Uterus (tissue), 4 donors: Measurements from ENCODE around the gene ST3GAL2. TPM values are rescaled to one million over a fixed set of nuclear protein-coding genes. Genes with fewer than 3 reads are reported as not detected.

ENCODE experiments used
- DNase-seq, 2 donors: peaks; one replicate each; pipeline ENCODE4 v3.0.0-alpha.2; 2019 to 2020
- H3K27ac ChIP-seq, 2 donors: fragments of 200-600 bp; sonication (generic); 1 replicate in 1 of 2; 2 replicates in 1 of 2; pipeline ENCODE4 v1.5.1; 2016 to 2018
- H3K27me3 ChIP-seq, 2 donors: fragments of 200-600 bp; sonication (generic); one replicate each; pipeline ENCODE4 v1.5.1; 2018 to 2019; ENCODE audit warnings: control low read depth in 1 of 2
- H3K36me3 ChIP-seq, 2 donors: fragments of 200-600 bp; sonication (generic); one replicate each; pipeline ENCODE4 v1.5.1; 2019; ENCODE audit warnings: control low read depth in 1 of 2
- H3K4me1 ChIP-seq, 2 donors: fragments of 200-600 bp; sonication (generic); one replicate each; pipeline ENCODE4 v1.5.1; 2018 to 2019; ENCODE audit warnings: control low read depth in 1 of 2
- H3K4me3 ChIP-seq, 2 donors: fragments of 200-600 bp; sonication (generic); 1 replicate in 1 of 2; 2 replicates in 1 of 2; pipeline ENCODE4 v1.5.1; 2018 to 2019; ENCODE audit warnings: mild to moderate bottlenecking in 1 of 2
- H3K9me3 ChIP-seq, 2 donors: fragments of 200-600 bp; sonication (generic); one replicate each; pipeline ENCODE4 v1.5.1; 2019; ENCODE audit warnings: control low read depth in 1 of 2
- POLR2A ChIP-seq, 2 donors: fragments of 450-650 bp; IDR thresholded peaks; one replicate each; pipeline ENCODE4 v1.6.1; 2016; ENCODE audit warnings: antibody characterized with exemption in 2 of 2, mild to moderate bottlenecking in 1 of 2, moderate library complexity in 1 of 2
- intact Hi-C: fragments of 100-400 bp; cut with DNase I; formaldehyde crosslinking; loops from one replicate; pipeline ENCODE4 v1.15.1; 2023; ENCODE audit warnings: low total_unique reads
- total RNA-seq, 4 donors: library from RNA; depleted of rRNA in 3 of 4; stranded (reverse); fragments of >200 nt in 3 of 4; gene quantifications; one replicate each; pipeline versions ENCODE4 v1.1.0 to v1.2.4, GENCODE V29; 2014 to 2023
- TF ChIP-seq, protein P1 (sequence below), 4 experiments: fragments of 200-600 bp in 2 of 4; fragments of 450-650 bp in 2 of 4; sonication (generic) in 2 of 4; IDR thresholded peaks; one replicate each; pipeline ENCODE4 v1.5.1; 2016 to 2019; ENCODE audit warnings: antibody characterized with exemption in 4 of 4, mild to moderate bottlenecking in 2 of 4, moderate library complexity in 1 of 4
- donor health status: DM: yes; HTN: yes; CAD: no.

ST3GAL2 gene
- total RNA-seq, 4 donors from 2014 or later: 6.2 to 57.9 (median 27.5) TPM

DNA sequence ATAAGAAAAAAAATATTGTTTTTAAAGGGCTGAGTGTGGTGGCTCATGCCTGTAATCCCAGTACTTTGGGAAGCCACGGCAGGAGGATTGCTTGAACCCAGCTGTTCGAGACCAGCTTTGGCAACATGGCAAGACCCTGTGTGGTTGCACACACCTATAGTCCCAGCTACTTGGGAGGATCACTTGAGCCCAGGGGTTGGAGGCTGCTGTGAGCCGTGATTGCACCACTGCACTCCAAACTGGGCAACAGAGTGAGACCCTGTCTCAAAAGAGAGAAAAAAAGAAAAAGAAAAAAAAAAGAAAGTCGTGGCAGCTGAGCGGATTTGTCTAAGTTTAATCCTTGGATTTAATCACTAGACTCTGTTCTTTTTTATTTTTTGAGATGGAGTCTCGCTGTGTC lies 9.2 kb upstream of the ST3GAL2 start:
- Histone ChIP-seq H3K4me3 (no peak overlapping the region), H3K9me3 (no peaks in the 10 kb centered on the region), H3K27me3 (no peaks in the 10 kb centered on the region), H3K36me3 (no peaks in the 10 kb centered on the region), H3K4me1 (no peaks in the 10 kb centered on the region), H3K27ac (no peak overlapping the region)
- intact Hi-C loops: no loop called here
- DNase-seq: no peak
- TF ChIP-seq POLR2A (IDR thresholded peaks at IDR 0.05): no peak
- TF ChIP-seq, protein P1, sequence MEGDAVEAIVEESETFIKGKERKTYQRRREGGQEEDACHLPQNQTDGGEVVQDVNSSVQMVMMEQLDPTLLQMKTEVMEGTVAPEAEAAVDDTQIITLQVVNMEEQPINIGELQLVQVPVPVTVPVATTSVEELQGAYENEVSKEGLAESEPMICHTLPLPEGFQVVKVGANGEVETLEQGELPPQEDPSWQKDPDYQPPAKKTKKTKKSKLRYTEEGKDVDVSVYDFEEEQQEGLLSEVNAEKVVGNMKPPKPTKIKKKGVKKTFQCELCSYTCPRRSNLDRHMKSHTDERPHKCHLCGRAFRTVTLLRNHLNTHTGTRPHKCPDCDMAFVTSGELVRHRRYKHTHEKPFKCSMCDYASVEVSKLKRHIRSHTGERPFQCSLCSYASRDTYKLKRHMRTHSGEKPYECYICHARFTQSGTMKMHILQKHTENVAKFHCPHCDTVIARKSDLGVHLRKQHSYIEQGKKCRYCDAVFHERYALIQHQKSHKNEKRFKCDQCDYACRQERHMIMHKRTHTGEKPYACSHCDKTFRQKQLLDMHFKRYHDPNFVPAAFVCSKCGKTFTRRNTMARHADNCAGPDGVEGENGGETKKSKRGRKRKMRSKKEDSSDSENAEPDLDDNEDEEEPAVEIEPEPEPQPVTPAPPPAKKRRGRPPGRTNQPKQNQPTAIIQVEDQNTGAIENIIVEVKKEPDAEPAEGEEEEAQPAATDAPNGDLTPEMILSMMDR (IDR thresholded peaks at IDR 0.05): no peak

- intact Hi-C loops: no loop called here
- TF ChIP-seq, protein P1 (IDR thresholded peaks at IDR 0.05): no peak
- TF ChIP-seq POLR2A (IDR thresholded peaks at IDR 0.05): no peak
- no peak overlapping the region for H3K4me3 ChIP-seq
These were observed 5.6 kb upstream of the ST3GAL2 start for GRCh38 chr16:70444249-70445063.

GRCh38 chr16:70442344-70442743 lies 3.4 kb upstream of the ST3GAL2 start:
- Histone ChIP-seq H3K27ac (no peak overlapping the region), H3K4me1 (no peaks in the 10 kb centered on the region), H3K4me3 (no peak overlapping the region), H3K9me3 (no peaks in the 10 kb centered on the region), H3K27me3 (no peaks in the 10 kb centered on the region), H3K36me3 (no peaks in the 10 kb centered on the region)
- no peak for TF ChIP-seq POLR2A (IDR thresholded peaks at IDR 0.05)
- TF ChIP-seq, protein P1 (IDR thresholded peaks at IDR 0.05): no peak
- DNase-seq: no peak
- intact Hi-C loops: no loop called here

More at GRCh38 chr16:70444249-70445063, 5.6 kb upstream of the ST3GAL2 start:
- H3K9me3 ChIP-seq: no peaks in the 10 kb centered on the region
- no peak overlapping the region for H3K27ac ChIP-seq
- H3K27me3 ChIP-seq: no peaks in the 10 kb centered on the region
- DNase-seq: no peak
- no peaks in the 10 kb centered on the region for H3K36me3 ChIP-seq
- H3K4me1 ChIP-seq: no peaks in the 10 kb centered on the region

DNA sequence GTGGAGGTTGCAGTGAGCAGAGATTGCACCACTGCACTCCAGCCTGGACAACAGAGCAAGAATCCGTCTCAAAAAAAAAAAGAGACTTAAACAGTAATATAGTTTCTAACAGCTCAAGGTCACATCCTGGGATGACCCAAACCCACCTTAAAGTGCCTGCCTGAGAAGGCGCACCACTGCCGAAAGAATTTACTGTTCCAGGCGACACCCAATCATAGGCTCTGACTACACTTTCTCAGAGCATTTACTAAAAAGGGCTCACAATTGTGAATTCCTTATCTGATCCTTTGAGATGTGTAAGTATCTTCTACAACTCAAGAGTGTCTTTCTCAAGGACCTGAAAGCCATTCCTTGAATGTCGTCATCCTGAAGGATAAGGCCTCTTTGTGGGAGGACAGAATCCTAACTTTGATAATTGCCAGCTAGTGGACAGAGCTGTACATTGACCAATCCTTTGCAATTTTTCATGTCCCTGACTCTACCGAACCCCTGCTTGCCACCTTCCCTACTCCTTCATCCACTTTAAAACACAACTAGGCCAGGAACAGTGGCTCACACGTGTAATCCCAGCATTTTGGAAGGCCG lies 2.6 kb upstream of the ST3GAL2 start:
- H3K9me3 ChIP-seq: no peaks in the 10 kb centered on the region
- peaks cover 0 to 5% of the 10 kb centered on the region in 2 donors for H3K4me1 ChIP-seq
- H3K27me3 ChIP-seq: no peaks in the 10 kb centered on the region
- intact Hi-C loops: no loop called here
- TF ChIP-seq, protein P1 (IDR thresholded peaks at IDR 0.05): no peak
- TF ChIP-seq POLR2A (IDR thresholded peaks at IDR 0.05): no peak
- no peak overlapping the region for H3K4me3 ChIP-seq
- no peak overlapping the region for H3K27ac ChIP-seq
- H3K36me3 ChIP-seq: no peaks in the 10 kb centered on the region
- no peak for DNase-seq

DNA sequence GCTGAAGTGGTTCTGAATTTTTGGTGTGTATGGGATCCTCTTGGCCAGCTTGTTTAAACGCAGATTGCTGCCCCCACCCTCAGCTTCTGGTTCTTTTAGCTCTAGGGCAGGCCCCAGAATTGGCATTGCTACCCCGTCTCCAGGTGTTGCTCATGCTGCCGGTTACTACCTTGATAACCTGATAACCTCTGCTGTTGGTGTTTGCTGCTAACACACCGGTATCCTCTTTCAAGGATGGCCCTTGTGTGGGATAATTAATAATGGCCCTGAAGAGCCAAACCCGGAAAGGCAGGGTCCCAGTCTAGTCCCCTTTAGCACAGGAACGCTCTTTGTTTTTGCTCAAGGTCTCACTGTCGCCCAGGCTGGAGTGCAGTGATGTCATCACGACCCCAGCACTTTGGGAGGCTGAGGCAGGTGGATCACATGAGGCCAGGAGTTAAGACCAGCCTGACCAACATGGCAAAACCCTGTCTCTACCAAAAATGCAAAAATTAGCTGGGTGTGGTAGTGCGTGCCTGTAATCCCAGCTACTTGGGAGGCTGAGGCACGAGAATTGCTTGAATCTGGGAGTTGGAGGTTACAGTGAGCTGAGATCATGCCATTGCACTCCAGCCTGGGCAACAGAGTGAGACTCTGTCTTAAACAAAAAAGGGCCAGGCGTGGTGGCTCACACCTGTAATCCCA lies 1.3 kb upstream of the ST3GAL2 start:
- no peak for DNase-seq
- no peaks in the 10 kb centered on the region for H3K9me3 ChIP-seq
- H3K27ac ChIP-seq: no peak overlapping the region
- H3K4me1 ChIP-seq: peaks cover 0 to 5% of the 10 kb centered on the region in 2 donors
- H3K36me3 ChIP-seq: no peaks in the 10 kb centered on the region
- intact Hi-C loops: no loop called here
- H3K4me3 ChIP-seq: no peak overlapping the region
- H3K27me3 ChIP-seq: no peaks in the 10 kb centered on the region
- TF ChIP-seq POLR2A (IDR thresholded peaks at IDR 0.05): no peak
- TF ChIP-seq, protein P1 (IDR thresholded peaks at IDR 0.05): no peak
